Measurements from ENCODE around the gene C6orf15.

GRCh38 chr6:31125586-31126363, 13.4 kb upstream of the C6orf15 start:
- TF ChIP-seq, protein P1, sequence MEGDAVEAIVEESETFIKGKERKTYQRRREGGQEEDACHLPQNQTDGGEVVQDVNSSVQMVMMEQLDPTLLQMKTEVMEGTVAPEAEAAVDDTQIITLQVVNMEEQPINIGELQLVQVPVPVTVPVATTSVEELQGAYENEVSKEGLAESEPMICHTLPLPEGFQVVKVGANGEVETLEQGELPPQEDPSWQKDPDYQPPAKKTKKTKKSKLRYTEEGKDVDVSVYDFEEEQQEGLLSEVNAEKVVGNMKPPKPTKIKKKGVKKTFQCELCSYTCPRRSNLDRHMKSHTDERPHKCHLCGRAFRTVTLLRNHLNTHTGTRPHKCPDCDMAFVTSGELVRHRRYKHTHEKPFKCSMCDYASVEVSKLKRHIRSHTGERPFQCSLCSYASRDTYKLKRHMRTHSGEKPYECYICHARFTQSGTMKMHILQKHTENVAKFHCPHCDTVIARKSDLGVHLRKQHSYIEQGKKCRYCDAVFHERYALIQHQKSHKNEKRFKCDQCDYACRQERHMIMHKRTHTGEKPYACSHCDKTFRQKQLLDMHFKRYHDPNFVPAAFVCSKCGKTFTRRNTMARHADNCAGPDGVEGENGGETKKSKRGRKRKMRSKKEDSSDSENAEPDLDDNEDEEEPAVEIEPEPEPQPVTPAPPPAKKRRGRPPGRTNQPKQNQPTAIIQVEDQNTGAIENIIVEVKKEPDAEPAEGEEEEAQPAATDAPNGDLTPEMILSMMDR (conservative IDR thresholded peaks at IDR 0.05; ENCODE audit: low read length), result no peak
- TF ChIP-seq EZH2phosphoT487 (IDR thresholded peaks at IDR 0.05; ENCODE audit: borderline replicate concordance), result no peak
